ENCODE data around the gene PDE4B. TPM values are rescaled to one million over a fixed set of nuclear protein-coding genes. Genes with fewer than 3 reads are reported as not detected.

The PDE4B gene
- total RNA-seq, 1 experiment from 2014 or later = 1.4 TPM

- no peaks in the 10 kb centered on the region for H3K79me2 ChIP-seq (ENCODE audit: low read length)
- H3K4me1 ChIP-seq (ENCODE audit: insufficient read depth, low read length) = peaks cover 26% of the 10 kb centered on the region
- H3K4me3 ChIP-seq (ENCODE audit: low read length) = peak overlapping the region; percentile 66
- H3K9me3 ChIP-seq (ENCODE audit: low read length) = no peaks in the 10 kb centered on the region
- no peaks in the 10 kb centered on the region for H3K36me3 ChIP-seq (ENCODE audit: low read depth, low read length)
- no peaks in the 10 kb centered on the region for H4K20me1 ChIP-seq (ENCODE audit: low read length)
- POLR2A ChIA-PET (ENCODE audit: unreplicated experiment) = interaction anchor here (0.5 to 0.9 kb wide), 4 partner anchors 46 to 1417 kb away, joined by 3 to 10 read pairs (median 4); no protein-coding TSS in a partner anchor
- intact Hi-C loops (cut with micrococcal nuclease) = loop anchor here (1.0 to 5.0 kb wide), 3 partner anchors 37 to 105 kb away; no protein-coding TSS in a partner anchor
- ATAC-seq = peak; percentile 91
- H3K27ac ChIP-seq (ENCODE audit: low read length) = peak overlapping the region; percentile 86
- peak; percentile 69 for DNase-seq
- H3K9me2 ChIP-seq (replicated peaks; ENCODE audit: low read length) = no peaks in the 10 kb centered on the region
- BruUV-seq (replicated peaks) = TSS peak; percentile 59
- H3F3A ChIP-seq (ENCODE audit: low read length, unreplicated experiment) = no peaks in the 10 kb centered on the region
- peak overlapping the region; percentile 79 for H3K4me2 ChIP-seq (ENCODE audit: low read length)
- no peaks in the 10 kb centered on the region for H3K27me3 ChIP-seq (ENCODE audit: low read length)
- H2AFZ ChIP-seq (ENCODE audit: low read length) = peak overlapping the region; percentile 74
- TF ChIP-seq EZH2phosphoT487 (IDR thresholded peaks at IDR 0.05; ENCODE audit: borderline replicate concordance, low read length) (no peak), EZH2 (IDR thresholded peaks at IDR 0.05; ENCODE audit: low read length, unreplicated experiment) (no peak), CTCF (conservative IDR thresholded peaks at IDR 0.05; ENCODE audit: low read depth, low read length) (peak; percentile 20; the same call in 1 of the 2 replicates)
- H3K9ac ChIP-seq (ENCODE audit: low read length) = peak overlapping the region; percentile 71
- CTCF ChIA-PET = interaction anchor here (1.5 kb wide), 1 partner anchor 104 kb away, joined by 7 read pairs; no protein-coding TSS in a partner anchor
Observed at GRCh38 chr1:66331658-66332547, 539.2 kb downstream of the PDE4B start.

- POLR2A ChIA-PET (ENCODE audit: unreplicated experiment) = interaction anchor here (0.5 to 0.9 kb wide), 2 partner anchors 47 to 58 kb away, joined by 3 to 10 read pairs; no protein-coding TSS in a partner anchor
- no TSS peak for BruUV-seq (replicated peaks)
- H3K9ac ChIP-seq (ENCODE audit: low read length) = peak overlapping the region; percentile 71
- DNase-seq (no peak), ATAC-seq (peak; percentile 37)
- CTCF ChIA-PET = interaction anchor here (1.5 kb wide), 1 partner anchor 104 kb away, joined by 7 read pairs; no protein-coding TSS in a partner anchor
- H3K9me3 ChIP-seq (ENCODE audit: low read length) = no peaks in the 10 kb centered on the region
- H3K27ac ChIP-seq (ENCODE audit: low read length) = peak overlapping the region; percentile 86
- H3K4me2 ChIP-seq (ENCODE audit: low read length) = peak overlapping the region; percentile 79
- peak overlapping the region; percentile 74 for H2AFZ ChIP-seq (ENCODE audit: low read length)
- H3K36me3 ChIP-seq (ENCODE audit: low read depth, low read length) = no peaks in the 10 kb centered on the region
- TF ChIP-seq EZH2 (IDR thresholded peaks at IDR 0.05; ENCODE audit: low read length, unreplicated experiment) (no peak), EZH2phosphoT487 (IDR thresholded peaks at IDR 0.05; ENCODE audit: borderline replicate concordance, low read length) (no peak)
- H3K27me3 ChIP-seq (ENCODE audit: low read length) = no peaks in the 10 kb centered on the region
- H4K20me1 ChIP-seq (ENCODE audit: low read length) = no peaks in the 10 kb centered on the region
- intact Hi-C loops (cut with micrococcal nuclease) = loop anchor here (2.0 to 5.0 kb wide), 2 partner anchors 38 to 105 kb away; no protein-coding TSS in a partner anchor
- peaks cover 26% of the 10 kb centered on the region for H3K4me1 ChIP-seq (ENCODE audit: insufficient read depth, low read length)
- H3K9me2 ChIP-seq (replicated peaks; ENCODE audit: low read length) = no peaks in the 10 kb centered on the region
- no peaks in the 10 kb centered on the region for H3F3A ChIP-seq (ENCODE audit: low read length, unreplicated experiment)
- H3K79me2 ChIP-seq (ENCODE audit: low read length) = no peaks in the 10 kb centered on the region
- H3K4me3 ChIP-seq (ENCODE audit: low read length) = peak overlapping the region; percentile 66
Observed at GRCh38 chr1:66332548-66332901, 539.8 kb downstream of the PDE4B start.

- CTCF ChIA-PET = no interaction called here
- H3K4me3 ChIP-seq (ENCODE audit: low read length) = peak overlapping the region; percentile 66; the same call in 1 of the 2 replicates
Observed at GRCh38 chr1:66333466-66334199, 540.9 kb downstream of the PDE4B start.

More at GRCh38 chr1:66333466-66334199, 540.9 kb downstream of the PDE4B start:
- Histone ChIP-seq H3K27me3 (ENCODE audit: low read length) (no peaks in the 10 kb centered on the region), H3K79me2 (ENCODE audit: low read length) (no peaks in the 10 kb centered on the region), H3K36me3 (ENCODE audit: low read depth, low read length) (no peaks in the 10 kb centered on the region), H3F3A (ENCODE audit: low read length, unreplicated experiment) (no peaks in the 10 kb centered on the region), H3K27ac (ENCODE audit: low read length) (no peak overlapping the region), H3K4me1 (ENCODE audit: insufficient read depth, low read length) (peaks cover 26% of the 10 kb centered on the region), H3K4me2 (ENCODE audit: low read length) (peak overlapping the region; percentile 79), H4K20me1 (ENCODE audit: low read length) (no peaks in the 10 kb centered on the region), H2AFZ (ENCODE audit: low read length) (no peak overlapping the region), H3K9me2 (replicated peaks; ENCODE audit: low read length) (no peaks in the 10 kb centered on the region), H3K9ac (ENCODE audit: low read length) (peak overlapping the region; percentile 71), H3K9me3 (ENCODE audit: low read length) (no peaks in the 10 kb centered on the region)
- intact Hi-C loops (cut with micrococcal nuclease) = loop anchor here (2.0 to 5.0 kb wide), 2 partner anchors 39 to 104 kb away; no protein-coding TSS in a partner anchor
- POLR2A ChIA-PET (ENCODE audit: unreplicated experiment) = no interaction called here
- no peak for TF ChIP-seq EZH2phosphoT487 (IDR thresholded peaks at IDR 0.05; ENCODE audit: borderline replicate concordance, low read length)
- no peak for TF ChIP-seq EZH2 (IDR thresholded peaks at IDR 0.05; ENCODE audit: low read length, unreplicated experiment)
- no peak for TF ChIP-seq CTCF (conservative IDR thresholded peaks at IDR 0.05; ENCODE audit: low read depth, low read length)
- ATAC-seq = no peak
- DNase-seq = no peak
- BruUV-seq (replicated peaks) = no TSS peak

Measured in PC-3 (cell line).